NCI-H2081 treated with DMSO at 0.1 percent for 48 hours (cell line): ENCODE measurements around the gene CD164.

ENCODE experiments used
- DNase-seq: peaks from one replicate; lab custom pipeline; 2025; lab: John Stamatoyannopoulos, UW

Gene CD164

DNA sequence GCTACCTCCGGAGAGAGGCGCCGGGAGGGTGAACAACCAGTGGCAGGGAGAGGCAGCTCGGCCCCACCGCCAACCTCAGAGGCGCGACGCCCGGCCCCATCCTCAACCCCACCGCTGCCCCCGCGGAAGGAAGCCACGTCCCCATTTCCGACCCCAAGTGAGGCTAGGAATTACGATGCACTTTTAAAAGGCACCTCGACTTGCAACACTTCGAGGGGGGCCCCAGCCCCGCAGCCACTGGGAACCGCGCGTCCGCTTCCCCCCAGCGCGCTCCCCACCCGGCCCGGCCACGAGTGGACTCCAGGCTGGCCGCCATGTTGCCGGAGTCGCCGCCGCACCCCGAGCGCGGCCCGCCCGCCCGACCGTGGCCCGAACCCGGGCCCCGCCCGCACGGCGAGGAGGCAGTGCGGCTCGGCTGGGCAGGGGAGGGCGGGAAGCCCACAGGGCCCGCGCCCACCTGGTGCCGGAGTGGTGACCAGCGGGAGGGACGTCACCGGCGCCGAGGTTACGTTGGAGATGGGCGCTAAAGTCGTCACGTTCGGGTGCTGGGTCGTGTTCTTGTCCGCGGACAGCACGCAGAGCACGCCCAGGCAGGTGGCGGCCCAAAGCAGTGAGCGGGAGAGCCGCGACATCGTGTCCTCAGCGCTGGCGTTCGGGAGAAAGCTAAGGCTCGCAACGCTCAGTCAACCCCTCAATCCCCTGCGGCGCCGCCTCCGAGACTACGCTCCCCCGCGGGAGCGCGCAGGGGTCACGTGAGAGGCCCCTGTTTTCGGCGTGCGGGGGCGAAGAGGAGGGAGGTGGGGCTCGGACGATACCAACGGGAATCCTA is at the start of gene CD164:
CD164 (minus strand) TSS at position 721 of the 829 bp plus-strand sequence; CDS start at position 632, 89 bp downstream.
- no peak for DNase-seq

DNA sequence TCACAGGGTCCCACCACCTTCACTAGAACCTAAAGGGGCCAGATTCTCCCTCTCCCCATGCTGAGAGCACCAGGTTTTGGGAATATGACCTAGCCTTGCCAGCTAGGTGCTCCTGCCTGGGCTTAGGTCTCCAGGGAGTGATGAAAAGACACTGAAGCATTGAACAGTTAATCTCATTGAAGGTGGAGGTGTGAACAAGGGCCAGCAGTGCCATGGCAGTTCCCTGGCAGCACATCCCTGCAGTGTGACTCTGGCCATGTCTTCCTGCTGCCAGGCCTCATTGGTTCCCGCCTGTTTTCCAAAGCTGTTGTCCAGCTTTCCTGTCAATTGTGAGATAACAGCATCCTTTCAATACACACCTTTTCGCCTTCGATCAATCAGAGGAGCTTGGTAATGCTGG is 47.2 kb upstream of the CD164 start:
- no peak for DNase-seq

DNA sequence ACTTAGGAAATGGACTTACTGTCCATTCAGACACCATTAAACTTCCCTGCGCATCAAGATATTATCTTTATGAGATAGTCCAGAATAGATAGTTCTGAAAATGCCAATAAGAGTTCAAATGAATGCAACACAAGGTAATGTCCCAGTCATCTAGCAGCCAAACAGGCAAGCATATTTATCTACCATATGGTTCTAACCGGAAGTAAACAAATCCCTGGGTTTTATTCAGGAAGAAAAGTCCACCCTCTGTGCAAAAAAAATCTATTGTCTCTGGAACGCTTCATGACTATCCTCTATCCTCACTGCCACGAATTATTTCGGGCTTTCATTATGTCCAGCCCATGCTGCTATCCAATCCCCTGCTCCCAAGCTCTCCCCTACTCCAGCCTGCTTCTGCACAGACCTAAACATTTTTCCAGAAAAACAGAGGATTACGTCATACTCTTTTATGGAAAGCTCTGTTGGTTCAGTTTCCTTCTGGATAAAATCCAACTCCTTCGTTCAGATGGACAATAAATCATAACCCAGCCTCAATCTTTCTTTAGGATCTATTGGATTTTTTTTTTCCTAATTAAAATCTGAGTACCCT is 46.7 kb upstream of the CD164 start:
- DNase-seq, result no peak

DNA sequence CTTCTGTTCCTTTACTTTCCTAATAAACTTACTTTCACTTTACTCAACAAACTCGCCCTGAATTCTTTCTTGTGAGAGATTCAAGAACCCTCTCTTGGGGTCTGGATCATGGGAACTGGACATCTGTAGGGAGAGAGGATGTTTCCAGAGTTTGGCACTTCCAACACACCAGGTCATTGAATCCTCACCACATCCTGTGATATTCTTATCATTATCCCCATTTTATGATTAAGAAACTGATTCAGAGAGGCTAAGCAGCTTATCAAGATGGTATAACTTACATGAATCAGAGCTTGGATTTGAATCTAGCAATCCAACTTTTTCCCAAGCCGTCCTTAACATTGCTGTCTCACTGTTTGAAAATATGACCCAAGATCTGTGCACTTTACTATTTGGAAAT is 42.7 kb upstream of the CD164 start:
- no peak for DNase-seq

DNA sequence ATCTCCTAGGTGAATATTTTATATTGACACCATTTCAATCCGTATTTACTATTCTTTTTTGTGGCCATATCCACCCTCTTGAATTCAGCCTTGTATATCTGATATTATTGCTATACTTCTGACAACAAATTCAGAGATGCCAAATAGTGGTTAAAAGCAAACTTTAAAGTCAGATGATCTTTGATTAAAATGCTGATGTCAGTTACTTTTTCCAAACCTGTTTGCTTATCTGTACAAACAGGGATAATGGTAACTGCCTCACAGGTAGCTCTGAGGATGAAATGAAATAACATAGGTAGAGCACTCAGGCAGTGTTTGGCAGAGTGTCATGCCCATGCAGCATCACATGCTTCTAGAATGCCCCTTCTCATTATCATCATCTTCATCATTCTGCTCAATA is 38.9 kb upstream of the CD164 start:
- DNase-seq, result no peak

DNA sequence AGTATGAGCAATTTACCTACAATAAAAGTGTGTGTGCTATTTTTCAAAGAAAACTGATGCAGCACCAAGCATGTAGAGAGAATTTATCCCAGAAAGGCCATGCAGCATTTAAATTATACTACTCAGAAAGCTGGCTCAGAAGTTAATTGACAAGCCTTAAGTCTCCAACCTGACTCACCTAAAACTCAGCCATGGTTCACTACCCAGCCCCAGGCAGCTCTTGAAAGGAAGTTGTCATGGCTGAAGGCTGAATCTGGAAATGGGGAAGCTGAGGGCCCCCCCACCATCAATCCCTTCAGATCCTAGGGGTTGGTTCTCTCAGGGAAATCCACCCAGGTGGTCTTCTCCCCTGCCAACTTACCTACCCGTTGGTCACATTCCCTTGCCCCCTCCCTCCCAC is 38.5 kb upstream of the CD164 start:
- no peak for DNase-seq

DNA sequence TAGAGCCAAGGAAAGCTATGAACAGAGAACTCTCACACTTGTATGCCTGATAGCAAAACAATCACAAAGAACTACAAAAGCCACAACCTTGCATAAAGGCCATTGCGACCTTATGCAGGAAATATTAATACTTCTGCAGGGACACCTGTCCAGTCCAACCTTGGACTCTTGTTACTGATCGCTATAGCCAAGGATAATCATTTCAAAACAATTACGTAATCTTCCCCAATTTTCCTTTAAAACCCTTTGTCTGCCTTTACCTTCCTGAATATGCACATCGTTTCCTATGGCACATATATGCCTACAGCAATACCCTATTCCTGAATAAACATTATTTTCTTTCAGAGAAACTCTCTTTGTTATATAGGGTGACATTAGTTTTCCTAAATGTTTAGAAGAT is 35.4 kb upstream of the CD164 start:
- DNase-seq, result no peak

DNA sequence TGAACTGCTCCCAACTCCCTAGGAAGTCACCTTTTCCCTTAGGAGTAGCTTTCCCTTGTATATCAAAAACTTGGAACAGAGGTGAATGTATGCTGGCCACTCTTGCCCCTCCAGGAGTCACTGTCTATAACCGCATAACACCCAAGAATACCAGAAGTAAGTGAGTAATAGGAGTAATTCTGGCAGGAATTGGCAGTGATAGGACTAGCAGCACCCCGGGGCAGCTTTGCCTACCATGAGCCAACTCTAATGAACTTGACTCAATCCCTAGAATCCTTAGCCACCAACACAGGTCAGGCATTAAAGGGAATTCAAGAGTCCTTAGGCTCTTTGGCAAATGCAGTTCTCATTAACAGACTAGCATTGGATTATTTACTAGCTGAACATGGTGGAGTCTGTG is 28.8 kb upstream of the CD164 start:
- no peak for DNase-seq

DNA sequence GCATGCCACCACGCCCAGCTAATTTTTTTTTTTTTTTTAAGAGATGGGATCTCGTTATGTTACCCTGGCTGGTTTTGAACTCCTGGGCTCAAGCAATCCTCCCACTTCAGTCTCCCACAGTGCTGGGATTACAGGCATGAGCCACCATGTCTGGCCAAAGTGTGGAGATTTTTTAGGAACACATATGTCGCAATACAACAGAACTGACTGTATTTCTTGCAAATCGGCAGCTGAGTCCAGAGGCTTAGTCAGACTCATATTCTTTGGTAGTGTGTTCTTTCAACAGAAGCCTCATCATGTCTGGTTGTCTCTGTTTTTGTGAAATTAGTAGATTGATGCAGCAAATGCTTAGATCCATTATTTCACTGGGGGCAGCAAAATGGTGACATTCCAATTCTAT is 23.9 kb upstream of the CD164 start:
- DNase-seq, result no peak

DNA sequence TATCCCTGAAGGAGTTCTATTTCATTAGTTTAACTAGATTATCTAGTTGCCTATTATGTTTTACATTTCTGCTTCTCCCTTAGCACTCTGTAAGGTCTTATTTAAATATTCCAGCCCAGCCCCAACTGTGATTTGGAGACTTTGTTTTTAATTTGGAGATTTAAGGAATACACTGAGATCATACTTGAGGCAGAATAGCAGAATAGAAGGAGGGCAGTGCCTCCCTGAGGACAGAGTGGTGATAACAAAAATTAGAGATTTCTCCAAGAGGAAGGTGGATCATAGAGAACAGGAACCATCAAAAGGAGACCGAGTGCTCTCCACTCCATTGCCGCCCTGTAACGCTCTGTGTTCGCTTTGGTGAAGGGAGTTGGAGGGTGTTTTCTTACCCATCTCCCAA is 14.8 kb upstream of the CD164 start:
- no peak for DNase-seq

DNA sequence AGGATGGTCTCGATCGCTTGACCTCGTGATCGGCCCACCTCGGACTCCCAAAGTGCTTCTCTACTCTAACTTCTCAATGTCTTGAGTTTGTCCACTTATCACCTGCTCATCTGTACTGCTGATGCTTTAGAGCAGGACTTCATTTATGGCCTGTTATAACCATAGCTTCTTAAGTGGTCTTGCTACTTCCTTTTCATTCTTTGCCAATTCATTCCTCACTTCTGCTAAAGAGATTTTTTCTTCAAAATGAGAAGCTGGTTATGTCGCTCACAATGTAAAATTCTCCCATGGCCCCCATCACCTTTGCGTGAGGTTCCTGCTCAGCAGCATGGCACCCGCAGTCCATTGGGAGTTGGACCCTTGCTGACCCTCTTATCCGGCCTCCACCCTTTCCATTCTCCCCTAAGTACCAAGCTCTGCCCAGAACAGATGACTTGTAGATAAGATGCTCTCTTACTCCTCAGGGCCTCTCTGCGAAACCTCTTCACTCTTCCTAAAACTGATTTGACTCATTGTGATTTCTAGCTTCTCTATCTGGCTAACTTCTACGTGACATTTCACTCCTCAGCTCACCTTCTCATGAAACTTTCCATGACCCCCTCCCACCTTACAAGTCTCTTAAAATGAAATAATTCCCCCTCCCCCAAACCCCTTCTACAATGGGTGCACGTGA is 13.9 kb upstream of the CD164 start:
- no peak for DNase-seq

DNA sequence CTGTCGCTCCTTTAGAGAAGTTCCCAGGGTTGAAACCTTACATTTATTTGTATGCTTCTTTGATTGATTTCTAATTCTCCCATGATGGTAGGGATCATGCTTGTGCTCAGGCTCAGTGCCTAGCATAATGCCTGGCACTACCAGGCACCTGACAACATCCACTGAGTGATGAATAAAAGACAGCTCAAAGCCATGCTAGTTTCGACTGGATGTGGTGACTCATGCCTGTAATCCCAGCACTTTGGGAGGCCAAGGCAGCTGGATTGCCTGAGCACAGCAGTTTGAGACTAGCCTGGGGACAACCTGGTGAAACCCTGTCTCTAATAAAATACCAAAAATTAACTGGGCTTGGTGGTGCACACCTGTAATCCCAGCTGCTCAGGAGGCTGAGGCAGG is 11.6 kb upstream of the CD164 start:
- no peak for DNase-seq

DNA sequence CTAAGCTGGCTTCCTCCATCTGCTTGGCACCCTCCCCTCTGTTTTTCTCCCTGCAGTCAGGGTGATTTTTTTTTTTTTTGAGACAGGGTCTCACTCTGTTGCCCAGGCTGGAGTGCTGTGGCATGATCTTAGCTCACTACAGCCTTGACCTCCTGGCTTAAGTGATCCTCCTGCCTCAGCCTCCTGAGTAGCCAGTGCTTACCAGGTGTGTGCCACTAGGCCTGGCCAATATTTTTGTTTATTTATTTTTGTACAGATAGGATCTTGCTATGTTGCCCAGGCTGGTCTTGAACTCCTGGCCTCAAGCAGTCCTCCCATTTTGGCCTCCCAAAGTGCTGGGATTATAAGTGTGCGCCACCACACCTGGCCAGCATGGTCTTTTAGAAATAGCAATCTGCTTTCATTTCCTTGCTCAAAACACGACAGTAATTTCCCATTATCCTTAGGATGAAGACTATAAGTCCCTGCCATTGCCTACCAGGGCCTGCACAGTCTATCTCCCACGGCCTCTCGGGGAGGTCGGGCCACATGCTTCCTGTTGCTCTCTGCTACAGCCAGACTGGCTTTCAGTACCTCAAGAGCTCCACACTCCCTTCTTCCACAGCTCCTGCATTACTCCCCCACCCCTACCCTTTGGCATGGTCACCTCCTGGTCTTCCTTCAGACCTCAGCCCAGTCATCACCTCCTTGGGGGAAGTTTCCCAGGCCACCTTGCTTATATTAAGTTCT is 11.1 kb upstream of the CD164 start:
- DNase-seq, result no peak

DNA sequence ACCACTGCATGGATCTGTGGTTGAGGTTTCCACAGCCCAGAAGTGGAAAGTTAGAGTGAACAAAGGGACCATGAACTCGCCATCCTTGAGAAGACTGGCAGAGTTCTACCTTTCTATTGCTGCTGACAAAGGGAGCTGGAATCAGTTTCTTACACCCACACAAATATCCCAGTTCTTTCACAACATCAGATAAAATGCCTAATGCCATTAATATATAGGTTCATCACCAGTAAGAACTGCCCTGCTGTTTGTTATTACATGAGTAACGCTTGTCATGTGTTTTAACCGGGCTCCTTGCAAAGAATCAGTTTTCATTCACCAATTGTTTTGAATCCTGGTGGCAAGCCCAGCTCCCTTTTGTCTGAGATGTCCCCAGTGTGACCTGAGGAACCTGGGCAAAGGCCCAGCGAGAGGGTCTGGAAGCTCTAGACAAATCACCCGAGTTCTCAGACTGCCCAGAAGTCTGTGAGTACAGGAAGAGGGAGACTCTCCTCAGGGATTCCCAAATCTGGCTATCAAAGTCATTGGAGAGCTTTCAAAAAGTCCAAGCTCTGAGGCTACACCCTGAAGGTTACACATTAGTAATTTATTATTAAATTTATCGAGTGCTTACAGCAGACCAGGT is 7.5 kb upstream of the CD164 start:
- DNase-seq, result no peak

DNA sequence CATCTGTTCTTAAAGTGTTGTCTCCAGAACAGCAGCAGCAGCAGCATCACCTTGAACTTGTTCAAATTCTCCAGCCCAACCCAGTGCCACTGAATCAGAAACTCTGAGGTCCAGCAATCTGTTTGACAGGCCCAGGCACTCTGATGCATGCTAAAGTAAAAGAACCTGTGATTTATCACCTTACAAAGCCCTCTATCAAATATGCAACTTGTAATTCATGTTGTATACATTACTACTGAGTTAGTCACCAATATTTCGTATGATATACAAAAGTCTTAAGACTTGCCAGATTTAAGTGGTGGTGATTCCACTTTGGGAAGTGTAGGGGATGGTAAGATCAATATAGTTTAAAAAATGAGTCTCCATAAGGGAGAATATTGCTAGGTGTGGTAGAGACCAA is 6.0 kb upstream of the CD164 start:
- no peak for DNase-seq

DNA sequence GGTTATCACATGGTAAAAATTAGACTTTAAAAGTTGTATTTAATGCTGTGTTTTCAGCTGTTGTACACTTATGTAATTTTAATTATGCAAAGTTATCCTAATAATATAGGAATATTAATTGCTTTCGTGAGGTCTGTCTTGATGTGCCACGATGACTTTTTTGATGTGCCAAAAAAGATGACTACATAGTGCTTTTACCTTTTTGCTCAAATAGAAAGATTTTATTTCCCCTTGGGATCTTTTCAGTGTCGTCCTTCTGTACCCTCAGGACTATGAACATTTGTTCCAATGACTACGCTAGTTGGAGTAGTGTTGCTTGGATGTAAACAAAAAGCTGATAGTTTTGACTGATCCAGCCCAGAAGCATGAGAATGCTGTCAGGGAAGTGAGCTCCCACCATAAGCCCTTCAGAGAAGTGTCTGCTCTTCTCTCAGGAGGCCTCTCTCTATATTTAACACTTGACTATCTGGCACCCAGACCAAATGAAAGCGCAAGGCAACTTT is 1.2 kb upstream of the CD164 start:
- DNase-seq, result no peak

DNA sequence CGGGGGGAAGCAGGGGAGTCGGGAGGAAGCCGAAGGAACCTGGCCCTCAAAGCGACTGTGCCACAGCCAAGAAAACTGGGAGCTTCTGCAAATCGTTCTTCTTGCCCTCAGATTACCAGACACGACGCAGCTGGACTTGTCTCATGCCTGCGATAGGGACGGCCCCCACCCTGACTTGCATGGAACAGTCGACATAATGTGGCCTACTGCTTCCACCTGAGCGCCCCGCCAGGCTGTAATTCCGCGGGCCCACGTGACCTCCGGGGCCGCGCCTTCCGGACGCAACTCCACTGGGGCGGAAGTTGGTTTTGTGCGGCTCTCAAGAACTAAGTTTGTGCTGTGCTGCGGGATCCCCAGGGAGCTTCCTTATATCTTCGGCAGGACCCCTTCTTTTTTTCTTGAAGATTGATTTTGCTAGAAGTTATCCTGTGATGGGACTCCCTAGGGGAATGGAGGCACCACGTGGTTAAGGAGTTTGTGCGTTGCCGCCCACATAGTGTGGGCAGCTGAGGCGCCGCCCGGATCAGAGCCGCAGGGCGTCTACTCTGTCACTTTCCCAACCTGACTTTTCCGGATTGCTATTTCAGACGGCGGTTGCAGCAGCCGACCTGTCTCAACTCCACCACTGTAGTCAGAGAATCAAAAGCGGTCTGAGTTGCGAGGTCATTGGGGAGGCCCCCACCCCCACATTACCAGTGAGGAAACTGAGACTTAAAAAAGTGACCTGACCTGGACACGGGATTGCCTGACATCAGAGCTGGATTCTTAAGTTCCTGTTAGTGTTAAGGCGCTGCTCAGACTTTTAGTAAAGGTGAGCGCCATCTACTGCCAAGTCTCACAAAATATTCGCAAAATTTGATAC is 540 bp upstream of the CD164 start:
- DNase-seq, result peak; percentile 26

DNA sequence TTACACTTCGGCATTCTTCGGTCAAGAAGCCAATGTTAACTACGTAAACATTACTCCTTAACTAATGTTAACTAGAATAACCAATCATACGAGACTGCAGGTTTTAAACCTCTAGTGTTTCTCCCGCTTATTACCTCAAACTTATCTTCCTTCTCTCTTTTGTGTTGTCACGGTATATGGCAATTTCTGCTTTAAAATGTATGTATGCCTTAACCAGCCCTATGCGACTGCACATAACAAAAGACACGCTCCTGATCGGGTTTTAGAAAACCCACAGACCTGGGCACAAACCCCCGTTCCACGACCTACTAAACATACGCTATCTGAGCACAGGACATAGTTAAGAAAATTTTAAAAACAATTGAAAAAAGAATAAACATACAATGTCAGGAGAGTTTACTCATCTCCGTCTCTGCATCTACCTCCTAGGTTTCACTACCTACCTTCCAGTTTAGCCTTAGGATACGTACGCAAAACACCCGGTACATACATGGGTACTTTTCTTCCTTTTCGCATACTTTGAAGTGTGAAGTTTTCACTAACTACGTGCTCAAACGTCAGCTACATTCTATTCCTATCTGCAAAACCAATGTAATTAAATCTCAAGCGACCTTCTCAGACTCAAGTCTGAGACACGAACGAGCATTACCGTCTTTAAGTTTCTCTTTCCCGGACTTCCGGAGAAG is 1.1 kb downstream of the CD164 start:
- no peak for DNase-seq

DNA sequence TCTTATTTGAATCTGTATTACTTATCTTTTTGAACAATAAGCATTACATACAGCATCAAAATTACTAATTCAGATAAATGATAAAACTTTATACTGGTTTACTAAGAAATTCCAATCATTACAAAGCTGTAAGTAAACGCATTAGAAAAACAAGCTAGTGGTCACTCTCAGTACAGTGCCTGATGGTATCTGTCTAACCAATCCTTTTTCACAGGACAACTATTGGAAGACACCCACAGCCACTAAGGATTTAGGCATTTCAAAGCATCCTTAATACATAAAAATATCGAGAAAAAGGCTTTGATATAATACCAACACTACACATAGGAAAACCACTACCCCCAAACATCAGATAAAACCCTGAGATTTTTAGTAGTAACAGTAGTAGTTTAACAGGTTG is 2.6 kb downstream of the CD164 start:
- DNase-seq, result no peak

DNA sequence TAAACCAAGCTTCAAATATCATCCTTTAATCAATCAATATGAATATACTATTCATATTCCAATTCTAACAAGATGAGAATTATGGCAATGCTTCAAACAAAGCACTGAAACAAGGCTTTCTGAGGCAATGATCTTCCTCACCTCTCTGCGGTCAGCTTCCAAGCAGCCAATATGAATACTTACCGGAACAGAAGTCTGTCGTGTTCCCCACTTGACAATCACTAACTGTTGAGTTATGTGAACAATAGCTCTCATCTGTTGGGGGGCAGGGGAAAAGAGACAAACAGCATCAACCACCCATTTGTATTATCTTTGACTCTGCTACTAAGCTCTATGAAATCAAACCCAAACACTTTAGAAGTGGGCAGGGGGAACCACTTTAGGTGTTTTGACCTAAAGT is 4.5 kb downstream of the CD164 start:
- DNase-seq, result no peak
